GM18909 (cell line): ENCODE results near the gene CCNDBP1.

Source experiments
- ATAC-seq: cut with Tn5 transposase; IDR thresholded peaks from one replicate; pipeline ENCODE4 v1.9.1; 2021; ENCODE audit warnings: mild to moderate bottlenecking; ENCODE audit not compliant: unreplicated experiment, poor library complexity

Gene CCNDBP1

DNA sequence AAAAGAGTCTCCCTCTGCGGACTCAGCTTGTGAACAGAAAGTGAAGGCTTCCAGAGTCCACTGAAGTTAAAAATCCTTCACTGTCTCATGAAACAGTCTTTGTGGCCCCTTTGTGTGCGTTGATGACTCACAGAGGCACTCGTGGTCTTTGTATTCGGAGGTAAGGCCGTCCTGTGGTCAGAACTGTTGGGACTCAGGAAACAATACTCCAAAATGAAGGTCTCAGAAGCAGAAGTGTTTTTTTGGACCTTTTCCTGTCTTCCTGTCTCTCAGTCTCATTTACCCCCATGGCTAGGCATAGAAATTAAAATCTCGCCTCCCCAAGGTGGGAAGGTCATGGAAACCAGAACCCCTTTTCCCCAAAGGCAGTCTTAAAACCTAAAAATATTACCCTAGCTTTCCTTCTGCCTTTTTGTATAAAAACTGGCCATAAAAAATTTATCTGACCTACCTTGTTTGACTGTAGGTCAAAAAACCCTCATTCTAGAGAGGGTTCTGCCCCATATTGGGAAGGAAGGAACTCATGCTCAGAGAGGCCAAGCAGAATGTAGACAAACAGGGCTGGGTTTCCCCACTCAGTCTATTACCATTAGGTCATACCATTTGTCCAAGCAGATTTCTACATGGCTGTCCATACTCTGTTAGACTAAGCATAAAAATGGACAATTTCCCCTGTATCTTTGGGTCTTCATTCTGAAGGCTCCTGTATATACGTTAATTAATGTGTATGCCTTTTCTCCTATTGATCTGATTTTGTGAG, 54.7 kb downstream of the CCNDBP1 start:
- ATAC-seq, result no peak

DNA sequence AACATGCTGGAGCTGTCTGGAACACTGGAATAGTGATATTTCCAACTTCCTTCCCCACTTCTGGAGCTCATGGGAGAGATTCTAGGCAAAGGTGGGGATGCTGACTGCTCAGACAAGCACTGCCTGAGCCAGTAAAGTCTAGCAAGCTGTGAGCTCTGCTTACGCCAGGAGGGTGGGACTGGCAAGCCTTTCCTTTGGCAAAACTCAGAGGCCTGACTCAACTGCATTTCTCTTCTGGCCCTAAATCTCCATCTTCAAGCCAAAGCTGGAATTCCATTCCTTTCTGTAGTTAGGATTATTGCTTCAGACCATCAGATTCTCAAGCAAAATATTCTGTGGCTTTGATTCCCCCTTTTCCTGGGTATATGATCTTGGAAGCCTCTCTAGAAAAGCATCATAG, 55.9 kb downstream of the CCNDBP1 start:
- no peak for ATAC-seq

DNA sequence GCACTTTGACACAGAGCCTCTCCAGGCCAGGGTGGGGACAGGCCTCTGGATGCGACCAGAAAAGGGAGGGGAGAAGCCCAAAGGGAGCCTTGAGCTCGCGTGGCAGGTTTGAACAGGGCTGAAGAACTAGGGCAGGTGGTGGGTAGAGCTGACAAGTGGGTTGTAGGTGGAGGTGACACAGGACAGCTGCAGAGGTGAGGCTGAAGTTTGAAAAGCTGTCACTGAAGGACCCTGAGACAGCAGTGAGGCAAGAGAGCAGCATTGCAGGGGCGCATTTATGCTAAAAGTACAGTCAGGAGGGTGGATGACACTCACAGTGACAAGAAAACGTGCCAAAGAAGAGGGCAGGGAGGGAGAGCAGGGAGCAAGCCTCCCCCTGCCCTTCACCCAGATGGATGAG, 57.4 kb downstream of the CCNDBP1 start:
- no peak for ATAC-seq

DNA sequence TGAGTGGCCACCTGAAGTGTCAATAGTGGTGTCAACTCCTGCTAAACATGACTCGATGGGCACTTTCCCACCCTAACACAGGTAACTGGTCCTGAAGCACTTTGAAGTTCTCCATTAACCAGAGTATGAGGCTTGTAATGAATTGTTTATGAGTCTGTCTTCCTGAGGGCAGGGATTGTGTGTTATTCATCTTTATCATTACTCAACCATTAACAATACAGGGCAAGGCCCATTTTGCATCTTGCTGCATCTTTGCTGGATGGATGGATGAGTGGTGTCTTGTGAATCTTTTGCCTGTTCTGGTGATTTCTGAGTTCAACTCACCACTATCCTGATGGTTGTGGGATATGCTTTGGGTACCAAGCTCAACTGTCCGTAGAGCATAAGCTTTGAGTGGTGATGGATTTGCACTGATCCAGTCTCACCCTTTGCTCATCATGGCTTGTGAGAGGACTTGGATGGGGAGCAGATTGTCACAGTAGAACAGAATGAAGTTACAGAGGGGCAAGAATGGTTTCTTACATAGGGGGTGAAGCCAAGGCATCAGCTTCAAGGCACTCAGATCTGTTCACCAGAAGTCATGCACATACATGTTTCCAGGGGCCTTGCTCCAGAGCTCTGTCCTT, 57.9 kb downstream of the CCNDBP1 start:
- ATAC-seq, result no peak

DNA sequence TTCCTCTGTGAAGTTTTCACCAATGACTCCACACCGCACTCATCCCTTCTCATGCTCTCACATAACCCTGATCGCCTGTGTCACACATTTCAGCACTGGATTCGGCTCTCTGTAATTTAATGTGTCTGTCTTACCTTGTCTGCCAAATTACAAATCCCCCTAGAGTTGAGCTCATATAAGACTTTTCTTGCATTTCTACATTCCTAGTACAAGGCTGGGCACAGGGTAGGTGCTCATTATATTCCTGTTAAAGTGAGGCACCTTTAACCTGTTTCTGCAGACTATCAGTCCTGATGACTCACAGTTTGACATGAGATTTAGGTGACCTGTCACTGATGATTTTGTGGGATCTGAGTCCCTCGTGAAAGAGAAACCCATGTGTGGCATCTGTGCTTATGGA, 58.9 kb downstream of the CCNDBP1 start:
- ATAC-seq, result no peak

DNA sequence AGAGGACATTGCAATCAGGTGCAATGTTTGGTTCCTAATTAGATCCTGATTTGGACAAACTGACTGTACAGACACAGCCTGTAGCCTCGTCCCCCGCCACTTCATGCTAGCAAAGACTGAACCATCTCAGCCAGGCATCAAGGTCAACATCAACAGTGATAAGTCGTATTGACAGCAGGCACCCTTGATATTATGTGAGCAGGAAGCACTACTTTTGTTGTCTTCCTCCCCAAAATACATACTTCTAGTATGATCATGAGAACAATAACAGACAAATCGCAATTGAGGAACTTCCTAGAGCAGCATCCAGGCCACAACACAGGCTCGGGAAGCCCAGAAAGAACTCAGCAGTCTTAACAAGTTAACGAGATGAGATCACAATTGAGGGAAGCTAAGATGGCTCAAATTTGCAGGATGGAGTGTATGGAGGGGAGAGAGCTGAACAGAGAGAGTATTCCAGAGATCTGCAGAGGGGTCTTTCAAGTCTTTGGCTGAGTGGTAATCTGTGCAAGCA, 61.1 kb downstream of the CCNDBP1 start:
- no peak for ATAC-seq
